ENCODE results near the gene REEP3.

REEP3 gene

GRCh38 chr10:63549810-63550209, 28.6 kb downstream of the REEP3 start (continued):
- TF ChIP-seq POU6F1 (CRISPR knock-in tag; IDR thresholded peaks at IDR 0.05; ENCODE audit: borderline replicate concordance, low read depth): no peak
- TF ChIP-seq GLIS3 (CRISPR knock-in tag; IDR thresholded peaks at IDR 0.05): no peak
- TF ChIP-seq OSR1 (CRISPR knock-in tag; IDR thresholded peaks at IDR 0.05): no peak
- no peak for TF ChIP-seq RARB (CRISPR knock-in tag; IDR thresholded peaks at IDR 0.05)
- no peak for TF ChIP-seq CSDC2 (CRISPR knock-in tag; IDR thresholded peaks at IDR 0.05)
- TF ChIP-seq ZFP30 (CRISPR knock-in tag; IDR thresholded peaks at IDR 0.05): no peak
- no peak for TF ChIP-seq PPARA (CRISPR knock-in tag; IDR thresholded peaks at IDR 0.05; ENCODE audit: borderline replicate concordance)
- TF ChIP-seq ZFP3 (CRISPR knock-in tag; IDR thresholded peaks at IDR 0.05): no peak
- no peak for TF ChIP-seq SNAI2 (CRISPR knock-in tag; IDR thresholded peaks at IDR 0.05)

GRCh38 chr10:63553031-63553430, 31.8 kb downstream of the REEP3 start:
- TF ChIP-seq TOX (CRISPR knock-in tag; IDR thresholded peaks at IDR 0.05; ENCODE audit: borderline replicate concordance): no peak
- TF ChIP-seq ZNF8 (CRISPR knock-in tag; IDR thresholded peaks at IDR 0.05): no peak
- TF ChIP-seq ZFP30 (CRISPR knock-in tag; IDR thresholded peaks at IDR 0.05): no peak
- no peak for TF ChIP-seq ISL1 (CRISPR knock-in tag; IDR thresholded peaks at IDR 0.05)
- TF ChIP-seq SNAI2 (CRISPR knock-in tag; IDR thresholded peaks at IDR 0.05): no peak
- TF ChIP-seq CSDC2 (CRISPR knock-in tag; IDR thresholded peaks at IDR 0.05): no peak
- TF ChIP-seq, protein P1, sequence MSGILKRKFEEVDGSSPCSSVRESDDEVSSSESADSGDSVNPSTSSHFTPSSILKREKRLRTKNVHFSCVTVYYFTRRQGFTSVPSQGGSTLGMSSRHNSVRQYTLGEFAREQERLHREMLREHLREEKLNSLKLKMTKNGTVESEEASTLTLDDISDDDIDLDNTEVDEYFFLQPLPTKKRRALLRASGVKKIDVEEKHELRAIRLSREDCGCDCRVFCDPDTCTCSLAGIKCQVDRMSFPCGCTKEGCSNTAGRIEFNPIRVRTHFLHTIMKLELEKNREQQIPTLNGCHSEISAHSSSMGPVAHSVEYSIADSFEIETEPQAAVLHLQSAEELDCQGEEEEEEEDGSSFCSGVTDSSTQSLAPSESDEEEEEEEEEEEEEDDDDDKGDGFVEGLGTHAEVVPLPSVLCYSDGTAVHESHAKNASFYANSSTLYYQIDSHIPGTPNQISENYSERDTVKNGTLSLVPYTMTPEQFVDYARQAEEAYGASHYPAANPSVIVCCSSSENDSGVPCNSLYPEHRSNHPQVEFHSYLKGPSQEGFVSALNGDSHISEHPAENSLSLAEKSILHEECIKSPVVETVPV (CRISPR knock-in tag; IDR thresholded peaks at IDR 0.05): no peak
- TF ChIP-seq ZFP3 (CRISPR knock-in tag; IDR thresholded peaks at IDR 0.05): no peak
- no peak for TF ChIP-seq ZC3H10 (CRISPR knock-in tag; IDR thresholded peaks at IDR 0.05)
- no peak for TF ChIP-seq POU6F1 (CRISPR knock-in tag; IDR thresholded peaks at IDR 0.05; ENCODE audit: borderline replicate concordance, low read depth)
- no peak for TF ChIP-seq ESRRG (CRISPR knock-in tag; IDR thresholded peaks at IDR 0.05)
- TF ChIP-seq ZNF70 (CRISPR knock-in tag; IDR thresholded peaks at IDR 0.05): no peak
- no peak for TF ChIP-seq GLIS3 (CRISPR knock-in tag; IDR thresholded peaks at IDR 0.05)
- no peak for TF ChIP-seq PPARA (CRISPR knock-in tag; IDR thresholded peaks at IDR 0.05; ENCODE audit: borderline replicate concordance)
- TF ChIP-seq ARNTL (CRISPR knock-in tag; IDR thresholded peaks at IDR 0.05; ENCODE audit: borderline replicate concordance, low read depth): no peak
- TF ChIP-seq CREB5 (CRISPR knock-in tag; IDR thresholded peaks at IDR 0.05; ENCODE audit: low read depth): no peak
- TF ChIP-seq RARB (CRISPR knock-in tag; IDR thresholded peaks at IDR 0.05): no peak
- TF ChIP-seq OSR1 (CRISPR knock-in tag; IDR thresholded peaks at IDR 0.05): no peak
- ATAC-seq: peak; percentile 89

- ATAC-seq: peak; percentile 55
- TF ChIP-seq TCF4 (CRISPR knock-in tag; IDR thresholded peaks at IDR 0.05; ENCODE audit: borderline replicate concordance) (no peak), PPARA (CRISPR knock-in tag; IDR thresholded peaks at IDR 0.05; ENCODE audit: borderline replicate concordance) (no peak), ZFP3 (CRISPR knock-in tag; IDR thresholded peaks at IDR 0.05) (no peak), ZNF70 (CRISPR knock-in tag; IDR thresholded peaks at IDR 0.05) (no peak), PATZ1 (CRISPR knock-in tag; IDR thresholded peaks at IDR 0.05; ENCODE audit: borderline replicate concordance) (no peak), CREB5 (CRISPR knock-in tag; IDR thresholded peaks at IDR 0.05; ENCODE audit: low read depth) (no peak), POU6F1 (CRISPR knock-in tag; IDR thresholded peaks at IDR 0.05; ENCODE audit: borderline replicate concordance, low read depth) (no peak), TOX (CRISPR knock-in tag; IDR thresholded peaks at IDR 0.05; ENCODE audit: borderline replicate concordance) (no peak)
Observed at GRCh38 chr10:63553473-63553872, 32.3 kb downstream of the REEP3 start.

Data from SK-N-SH treated with all-trans-retinoic acid at 6 μM for 48 hours (cell line).